ENCODE results near the gene CCDC9B.

CCDC9B gene

GRCh38 chr15:40292246-40292645 lies 48.5 kb downstream of the CCDC9B start:
- no peak for DNase-seq
- Mint-ChIP-seq H3K36me3 (ENCODE audit: low read depth) (peaks cover 71% of the 10 kb centered on the region), H3K27ac (no peak overlapping the region), H3K27me3 (no peaks in the 10 kb centered on the region), H3K9me3 (no peaks in the 10 kb centered on the region), H3K4me1 (ENCODE audit: low read depth) (no peaks in the 10 kb centered on the region), H3K4me3 (no peak overlapping the region)

GRCh38 chr15:40290918-40291574 lies 49.7 kb downstream of the CCDC9B start:
- Mint-ChIP-seq H3K4me1 (ENCODE audit: low read depth) (no peaks in the 10 kb centered on the region), H3K4me3 (no peak overlapping the region), H3K27ac (no peak overlapping the region), H3K9me3 (no peaks in the 10 kb centered on the region), H3K27me3 (no peaks in the 10 kb centered on the region), H3K36me3 (ENCODE audit: low read depth) (peaks cover 62% of the 10 kb centered on the region)
- DNase-seq: no peak

DNA sequence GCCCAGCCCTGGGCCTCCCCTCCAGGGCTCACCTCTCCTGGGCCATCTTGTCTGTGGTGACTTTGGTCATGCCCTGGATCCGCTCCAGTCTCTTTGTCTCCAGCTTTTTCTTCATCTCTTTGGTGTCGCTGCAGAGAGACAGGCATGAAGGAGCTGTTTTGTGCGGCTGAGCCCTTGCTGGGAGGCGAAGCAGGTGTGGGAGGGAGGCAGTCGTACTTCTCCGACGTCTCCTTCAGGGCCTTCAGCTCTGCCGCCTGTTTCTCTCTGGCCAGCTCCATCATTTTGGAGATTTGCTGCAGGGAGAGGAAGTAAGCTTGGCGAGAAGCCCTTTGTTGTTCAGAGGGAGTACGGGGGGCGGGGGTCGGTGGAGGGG lies 50.2 kb downstream of the CCDC9B start:
- no peaks in the 10 kb centered on the region for H3K27me3 Mint-ChIP-seq
- peaks cover 2% of the 10 kb centered on the region for H3K4me1 Mint-ChIP-seq (ENCODE audit: low read depth)
- no peak for DNase-seq
- H3K36me3 Mint-ChIP-seq (ENCODE audit: low read depth): peaks cover 60% of the 10 kb centered on the region
- H3K27ac Mint-ChIP-seq: no peak overlapping the region
- no peak overlapping the region for H3K4me3 Mint-ChIP-seq
- no peaks in the 10 kb centered on the region for H3K9me3 Mint-ChIP-seq

GRCh38 chr15:40289140-40289775 lies 51.5 kb downstream of the CCDC9B start:
- Mint-ChIP-seq H3K36me3 (ENCODE audit: low read depth) (peaks cover 50% of the 10 kb centered on the region), H3K4me3 (no peak overlapping the region), H3K9me3 (no peaks in the 10 kb centered on the region), H3K4me1 (ENCODE audit: low read depth) (peaks cover 2% of the 10 kb centered on the region), H3K27me3 (no peaks in the 10 kb centered on the region), H3K27ac (peak overlapping the region; percentile 11)
- no peak for DNase-seq

GRCh38 chr15:40287968-40288367 lies 52.8 kb downstream of the CCDC9B start:
- peaks cover 9% of the 10 kb centered on the region for H3K27me3 Mint-ChIP-seq
- peak overlapping the region; percentile 12 for H3K27ac Mint-ChIP-seq

GRCh38 chr15:40287505-40287904 lies 53.2 kb downstream of the CCDC9B start:
- Mint-ChIP-seq H3K27ac (peak overlapping the region; percentile 63), H3K27me3 (peaks cover 12% of the 10 kb centered on the region), H3K4me3 (no peak overlapping the region), H3K36me3 (ENCODE audit: low read depth) (peaks cover 39% of the 10 kb centered on the region), H3K4me1 (ENCODE audit: low read depth) (peaks cover 2% of the 10 kb centered on the region), H3K9me3 (no peaks in the 10 kb centered on the region)
- DNase-seq: no peak

More at GRCh38 chr15:40287968-40288367, 52.8 kb downstream of the CCDC9B start:
- no peak overlapping the region for H3K4me3 Mint-ChIP-seq
- H3K9me3 Mint-ChIP-seq: no peaks in the 10 kb centered on the region
- no peak for DNase-seq
- H3K36me3 Mint-ChIP-seq (ENCODE audit: low read depth): peaks cover 42% of the 10 kb centered on the region
- peaks cover 2% of the 10 kb centered on the region for H3K4me1 Mint-ChIP-seq (ENCODE audit: low read depth)

- H3K4me1 Mint-ChIP-seq (ENCODE audit: low read depth): peaks cover 2% of the 10 kb centered on the region
- DNase-seq: no peak
- peaks cover 32% of the 10 kb centered on the region for H3K36me3 Mint-ChIP-seq (ENCODE audit: low read depth)
- no peak overlapping the region for H3K27ac Mint-ChIP-seq
- no peaks in the 10 kb centered on the region for H3K9me3 Mint-ChIP-seq
- H3K27me3 Mint-ChIP-seq: peaks cover 12% of the 10 kb centered on the region
- H3K4me3 Mint-ChIP-seq: no peak overlapping the region
Observed at GRCh38 chr15:40286794-40287193, 53.9 kb downstream of the CCDC9B start.

DNA sequence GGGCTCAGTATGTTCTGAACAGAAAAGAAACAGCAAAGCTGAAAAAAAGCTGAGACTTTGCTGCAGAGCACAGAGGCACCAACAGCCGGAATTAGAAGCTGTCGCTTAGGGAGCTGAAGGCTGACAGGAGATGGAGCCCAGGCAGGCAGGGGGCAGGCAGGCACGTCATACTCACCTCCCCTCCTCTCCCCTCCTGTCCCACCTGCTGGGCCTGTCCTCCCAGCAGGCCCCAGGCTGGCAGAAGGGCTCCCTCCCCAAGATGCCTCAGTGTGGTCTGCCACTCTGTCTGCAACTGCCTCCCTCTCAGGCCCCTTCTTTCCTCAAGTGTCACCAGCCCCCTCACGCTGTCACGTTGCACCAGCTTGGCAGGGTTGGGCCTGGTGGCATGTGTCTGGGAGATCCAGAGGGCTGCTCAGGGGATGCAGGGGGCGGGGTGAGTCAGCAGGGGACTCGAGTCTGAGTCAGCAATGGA lies 54.6 kb downstream of the CCDC9B start:
- H3K4me3 Mint-ChIP-seq: no peak overlapping the region
- no peak overlapping the region for H3K27ac Mint-ChIP-seq
- H3K27me3 Mint-ChIP-seq: peaks cover 15% of the 10 kb centered on the region
- no peak for DNase-seq
- peaks cover 30% of the 10 kb centered on the region for H3K36me3 Mint-ChIP-seq (ENCODE audit: low read depth)
- no peaks in the 10 kb centered on the region for H3K9me3 Mint-ChIP-seq
- peaks cover 2% of the 10 kb centered on the region for H3K4me1 Mint-ChIP-seq (ENCODE audit: low read depth)

GRCh38 chr15:40285554-40286011 lies 55.2 kb downstream of the CCDC9B start:
- Mint-ChIP-seq H3K27ac (peak overlapping the region; percentile 8), H3K27me3 (peaks cover 20% of the 10 kb centered on the region), H3K36me3 (ENCODE audit: low read depth) (peaks cover 30% of the 10 kb centered on the region), H3K4me3 (no peak overlapping the region), H3K4me1 (ENCODE audit: low read depth) (peaks cover 2% of the 10 kb centered on the region), H3K9me3 (no peaks in the 10 kb centered on the region)
- DNase-seq: no peak

DNA sequence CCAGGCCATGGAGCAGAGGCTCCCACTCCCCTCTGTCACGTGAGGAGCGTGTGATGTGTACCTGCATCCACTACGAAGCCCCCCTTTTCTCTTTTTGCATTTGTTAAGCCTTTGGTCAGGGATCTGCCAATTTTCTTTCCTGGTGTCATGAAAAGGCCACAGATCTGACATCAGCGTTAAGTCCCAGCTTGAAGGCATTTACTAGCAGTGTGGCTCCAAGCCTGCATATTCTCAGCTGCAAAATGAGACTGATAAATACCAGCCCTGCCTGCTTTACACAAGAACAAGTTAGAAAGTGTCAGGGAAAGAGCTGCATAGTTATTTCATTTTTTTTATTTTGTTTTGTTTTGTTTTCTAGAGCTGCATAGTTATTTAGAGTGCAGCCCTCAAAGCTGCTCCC lies 55.6 kb downstream of the CCDC9B start:
- Mint-ChIP-seq H3K4me3 (no peak overlapping the region), H3K27me3 (peaks cover 25% of the 10 kb centered on the region), H3K4me1 (ENCODE audit: low read depth) (peaks cover 2% of the 10 kb centered on the region), H3K27ac (no peak overlapping the region), H3K36me3 (ENCODE audit: low read depth) (peaks cover 25% of the 10 kb centered on the region), H3K9me3 (no peaks in the 10 kb centered on the region)
- no peak for DNase-seq

DNA sequence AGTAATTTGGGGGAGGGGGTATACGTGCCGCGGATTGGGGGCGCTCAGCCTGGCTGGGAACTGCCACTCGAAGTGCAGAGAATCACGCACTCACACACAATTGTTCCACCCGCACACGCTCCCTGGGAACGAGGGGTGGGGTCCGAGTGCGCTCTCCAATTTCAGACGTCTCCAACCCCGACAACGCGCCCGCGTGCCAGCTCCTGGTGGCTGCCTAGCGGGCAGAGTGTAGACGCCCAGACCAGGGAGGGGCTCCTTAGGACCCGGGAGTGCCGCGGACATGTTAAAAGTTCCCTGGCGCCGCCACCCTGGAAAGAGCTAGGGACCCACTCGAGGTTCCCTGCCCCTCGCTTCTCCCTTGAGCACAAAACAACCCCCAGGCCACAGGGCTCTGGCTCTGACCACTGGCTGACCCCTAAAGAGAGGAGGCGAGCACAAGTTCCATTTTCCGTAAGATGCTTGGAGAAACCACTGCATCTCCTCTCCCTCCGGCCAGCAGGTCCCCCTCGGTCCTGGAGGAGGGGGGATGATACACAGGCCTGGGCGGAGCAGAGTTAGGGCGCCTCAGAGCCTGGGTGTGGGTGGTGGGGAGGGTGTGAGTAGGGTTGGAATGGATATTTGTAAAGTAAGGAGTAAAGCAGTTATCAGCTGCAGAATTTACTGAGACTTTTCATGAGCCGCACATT lies 57.0 kb downstream of the CCDC9B start:
- DNase-seq: no peak
- Mint-ChIP-seq H3K27me3 (peaks cover 35% of the 10 kb centered on the region), H3K36me3 (ENCODE audit: low read depth) (peaks cover 14% of the 10 kb centered on the region), H3K4me1 (ENCODE audit: low read depth) (peaks cover 6% of the 10 kb centered on the region), H3K9me3 (no peaks in the 10 kb centered on the region), H3K27ac (no peak overlapping the region), H3K4me3 (peak overlapping the region; percentile 12)

DNA sequence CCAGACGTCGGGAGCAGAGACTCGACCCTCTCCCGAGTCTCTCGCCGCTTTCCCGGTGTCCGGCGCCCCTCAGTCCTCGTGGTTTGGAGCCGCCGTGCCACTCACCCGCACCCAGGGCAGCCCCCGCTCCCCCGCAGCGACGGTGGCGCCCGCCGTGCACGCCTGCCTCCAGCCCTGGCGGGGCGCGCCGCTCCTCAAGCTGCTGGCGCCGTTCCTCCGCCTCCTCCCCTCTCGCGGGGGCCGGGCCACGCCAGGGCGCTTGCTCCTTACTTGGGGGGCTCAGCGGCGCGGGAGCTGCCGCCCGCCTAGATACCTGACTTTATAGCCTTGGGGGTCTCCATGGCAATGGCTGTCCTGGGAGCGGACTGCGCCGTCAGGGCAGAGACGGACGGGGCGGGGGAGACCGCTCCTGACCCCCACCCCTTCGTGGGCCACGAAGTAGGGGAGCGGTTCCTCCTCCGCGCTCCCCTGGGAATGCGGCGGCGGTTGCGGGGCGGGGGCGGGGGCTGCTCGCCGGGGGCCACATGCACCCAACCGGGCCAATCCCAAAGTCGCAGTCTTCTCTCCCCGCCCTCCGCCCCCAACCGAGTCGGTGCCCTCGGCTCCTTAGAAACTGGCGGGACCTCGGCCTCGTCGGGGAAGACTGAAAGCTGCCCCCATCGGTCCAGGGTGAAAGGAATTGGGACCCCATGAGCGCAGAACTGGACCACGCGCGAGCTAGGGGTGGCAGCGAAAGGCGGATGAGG lies 57.7 kb downstream of the CCDC9B start, which contains the start of gene ANKRD63:
Gene ANKRD63 (minus strand): TSS at position 196 of the 746 bp plus-strand sequence. CDS start 478 bp downstream, outside the sequence.
- no peak within 1 kb of the TSS for H3K27ac Mint-ChIP-seq
- H3K9me3 Mint-ChIP-seq: no peaks in the 10 kb centered on the region

DNA sequence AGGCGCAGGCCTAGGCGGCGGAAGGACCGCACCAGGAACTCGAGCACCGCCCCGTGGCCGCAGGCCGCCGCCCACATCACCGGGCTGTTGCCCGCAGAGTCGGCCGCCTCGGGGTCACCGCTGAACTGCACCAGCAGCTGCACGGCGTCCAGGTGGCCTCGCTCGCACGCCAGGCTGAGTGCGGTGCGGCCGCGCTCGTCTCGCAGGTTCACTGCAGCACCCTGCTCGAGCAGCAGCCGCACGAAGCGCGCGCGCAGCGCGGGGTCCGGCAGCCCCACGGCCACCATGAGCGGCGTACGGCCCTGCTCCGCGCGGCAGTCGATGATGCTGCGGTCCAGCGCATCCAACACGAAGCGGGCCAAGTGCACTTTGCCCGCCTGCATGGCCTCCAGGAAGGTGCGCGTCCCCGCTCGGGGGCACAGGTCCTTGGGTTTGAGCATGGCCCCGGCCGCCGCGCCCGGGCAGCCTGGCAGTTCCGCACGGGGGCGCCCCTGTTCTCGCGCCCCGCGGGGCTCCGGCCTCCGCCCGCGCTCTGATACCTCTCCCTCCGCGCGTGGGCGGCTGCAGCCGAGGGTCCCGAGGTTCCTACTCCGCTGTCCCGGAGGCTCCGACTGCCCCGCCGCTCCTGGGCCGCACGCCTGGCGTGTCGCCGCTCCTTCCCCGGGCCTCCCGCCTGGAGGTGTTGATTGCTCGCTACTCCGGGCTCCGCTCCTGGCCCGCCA lies 58.4 kb downstream of the CCDC9B start:
- H3K4me3 Mint-ChIP-seq: peak overlapping the region; percentile 64
- no peak overlapping the region for H3K27ac Mint-ChIP-seq
- H3K9me3 Mint-ChIP-seq: no peaks in the 10 kb centered on the region
- peak; percentile 74 for DNase-seq
- H3K4me1 Mint-ChIP-seq (ENCODE audit: low read depth): peaks cover 6% of the 10 kb centered on the region
- peaks cover under 1% of the 10 kb centered on the region for H3K36me3 Mint-ChIP-seq (ENCODE audit: low read depth)
- H3K27me3 Mint-ChIP-seq: peaks cover 49% of the 10 kb centered on the region

More for the DNA sequence above, 57.7 kb downstream of the CCDC9B start, which contains the start of gene ANKRD63:
- H3K4me3 Mint-ChIP-seq: peak within 1 kb of the TSS; percentile 64
- peak; percentile 72 for DNase-seq
- H3K27me3 Mint-ChIP-seq: peaks cover 42% of the 10 kb centered on the region
- H3K36me3 Mint-ChIP-seq (ENCODE audit: low read depth): peaks cover 7% of the 10 kb centered on the region
- H3K4me1 Mint-ChIP-seq (ENCODE audit: low read depth): peaks cover 6% of the 10 kb centered on the region

DNA sequence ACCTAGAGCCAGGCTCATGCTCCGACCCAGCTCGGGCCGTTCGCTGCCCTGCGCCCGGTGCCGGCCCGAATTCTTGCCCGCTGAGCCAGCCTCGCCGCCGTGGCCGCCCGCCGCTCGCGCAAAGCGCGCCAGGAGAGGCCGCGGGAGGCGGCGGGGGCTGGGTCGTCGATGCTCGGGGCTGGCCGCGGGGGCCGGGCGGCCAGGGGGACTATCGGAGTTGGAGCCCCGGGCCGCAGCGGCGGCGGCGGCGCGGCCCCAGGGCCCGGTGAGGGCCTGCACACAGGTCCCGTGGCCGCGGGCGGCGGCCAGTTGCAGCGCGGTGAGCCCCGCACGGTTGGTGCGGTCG lies 59.0 kb downstream of the CCDC9B start:
- Mint-ChIP-seq H3K4me3 (no peak overlapping the region), H3K9me3 (no peaks in the 10 kb centered on the region)

More for the DNA sequence above, 59.0 kb downstream of the CCDC9B start:
- Mint-ChIP-seq H3K4me1 (ENCODE audit: low read depth) (peaks cover 6% of the 10 kb centered on the region), H3K36me3 (ENCODE audit: low read depth) (no peaks in the 10 kb centered on the region), H3K27ac (no peak overlapping the region), H3K27me3 (peaks cover 53% of the 10 kb centered on the region)
- no peak for DNase-seq

Measured in activated T-cell treated with anti-CD3 and anti-CD28 coated beads, Interleukin-2, amount 50 U/mL, for 24 hours (primary cell).